ENCODE measurements around the gene SDHB. TPM values are rescaled to one million over a fixed set of nuclear protein-coding genes. Genes with fewer than 3 reads are reported as not detected.

SDHB gene
- total and polyA plus RNA-seq, 4 donors = 55.1 to 130 (median 71.7) TPM

DNA sequence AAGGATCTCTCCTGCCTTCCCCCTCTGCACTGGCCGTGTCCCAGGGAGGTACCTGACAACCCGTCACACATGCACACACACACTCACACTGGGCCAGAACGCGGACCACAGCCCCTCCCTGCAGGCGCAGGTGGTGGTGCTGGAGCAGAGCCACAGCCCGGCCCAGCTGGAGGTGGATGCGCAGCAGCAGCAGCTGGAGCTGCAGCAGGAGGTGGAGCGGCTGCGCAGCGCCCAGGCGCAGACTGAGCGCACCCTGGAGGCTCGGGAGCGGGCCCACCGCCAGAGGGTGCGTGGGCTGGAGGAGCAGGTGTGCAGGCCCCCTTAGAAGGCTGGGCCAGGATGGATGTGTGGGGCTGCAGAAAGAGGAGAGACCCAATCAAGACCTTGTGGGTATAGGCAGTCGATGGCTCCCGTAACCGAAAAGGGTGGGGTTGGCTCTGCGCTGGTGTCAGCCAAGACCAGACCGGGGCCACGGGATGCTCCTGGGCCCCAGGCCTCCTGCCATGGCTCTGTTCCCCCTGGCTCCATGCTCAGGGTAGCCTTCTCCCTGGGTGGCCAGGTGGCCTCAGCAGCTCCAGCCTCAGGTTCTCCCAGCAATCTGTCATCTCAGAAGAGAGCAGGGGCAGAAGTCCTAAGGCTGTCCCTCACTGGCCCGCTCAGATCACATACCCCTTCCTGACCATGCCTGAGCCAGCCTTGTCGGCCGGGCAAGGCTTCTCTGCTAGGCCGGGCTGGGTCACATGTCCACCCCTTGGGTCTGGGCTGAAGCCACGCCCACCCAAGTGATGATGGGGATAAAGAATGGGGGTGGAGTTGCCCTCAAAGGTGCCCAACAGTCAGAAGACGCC lies 82.3 kb downstream of the SDHB start:
- Histone ChIP-seq H3K36me3 (ENCODE audit: control insufficient read depth in 1 of 2, insufficient read depth in 2 of 2, low read length in 1 of 2) (no peaks in the 10 kb centered on the region), H3K27ac (ENCODE audit: low read depth in 1 of 2, low read length in 2 of 2) (no peak overlapping the region), H3K4me1 (ENCODE audit: control insufficient read depth in 1 of 2, insufficient read depth in 2 of 2, low read length in 2 of 2) (no peaks in the 10 kb centered on the region), H3K27me3 (ENCODE audit: control insufficient read depth in 1 of 2, insufficient read depth in 2 of 2, low read length in 1 of 2) (no peaks in the 10 kb centered on the region), H3K4me3 (ENCODE audit: low read length in 2 of 2) (no peak overlapping the region), H3K9me3 (ENCODE audit: control insufficient read depth, low read length) (no peaks in the 10 kb centered on the region)
- intact Hi-C loops (cut with DNase I) = no loop called here
- 53 to 55% methylated on average over 25 to 28 of the region's 28 CpGs for WGBS, 2 donors
- DNase-seq = peak in 1 of 2 donors; percentile 72
- no peak for ATAC-seq (ENCODE audit: low FRiP score)

DNA sequence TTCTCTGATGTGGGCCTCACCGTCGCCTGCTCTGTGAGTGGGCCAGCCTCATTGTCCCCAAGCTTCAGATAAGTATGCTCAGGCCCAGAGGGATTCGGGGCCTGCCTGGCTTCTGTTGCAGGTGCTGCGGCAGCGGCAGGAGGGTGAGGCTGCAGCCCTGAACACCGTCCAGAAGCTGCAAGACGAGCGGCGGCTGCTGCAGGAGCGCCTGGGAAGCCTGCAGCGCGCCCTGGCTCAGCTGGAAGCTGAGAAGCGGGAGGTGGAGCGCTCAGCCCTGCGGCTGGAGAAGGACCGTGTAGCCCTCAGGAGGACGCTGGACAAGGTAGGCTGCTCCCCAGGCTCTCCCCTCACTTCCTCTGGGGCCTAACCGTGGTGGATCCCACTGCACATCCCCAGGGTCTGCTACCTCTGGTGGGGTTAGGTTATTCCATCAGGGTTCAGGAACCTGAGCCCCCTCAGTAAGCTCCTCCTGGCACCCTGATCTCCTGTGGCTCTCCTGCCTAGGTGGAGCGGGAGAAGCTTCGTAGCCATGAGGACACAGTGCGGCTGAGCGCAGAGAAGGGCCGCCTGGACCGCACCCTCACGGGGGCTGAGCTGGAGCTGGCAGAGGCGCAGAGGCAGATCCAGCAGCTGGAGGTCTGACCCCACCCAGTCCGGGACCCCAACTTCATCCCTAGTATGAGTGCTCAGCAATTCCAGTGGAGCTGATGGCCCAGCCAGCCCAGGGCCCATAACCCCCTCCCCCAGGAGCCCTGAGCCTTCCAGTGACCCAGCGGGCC lies 83.5 kb downstream of the SDHB start:
- intact Hi-C loops (cut with DNase I) = no loop called here
- Histone ChIP-seq H3K4me1 (ENCODE audit: control insufficient read depth in 1 of 2, insufficient read depth in 2 of 2, low read length in 2 of 2) (no peaks in the 10 kb centered on the region), H3K27ac (ENCODE audit: low read depth in 1 of 2, low read length in 2 of 2) (no peak overlapping the region), H3K27me3 (ENCODE audit: control insufficient read depth in 1 of 2, insufficient read depth in 2 of 2, low read length in 1 of 2) (no peaks in the 10 kb centered on the region), H3K4me3 (ENCODE audit: low read length in 2 of 2) (no peak overlapping the region), H3K36me3 (ENCODE audit: control insufficient read depth in 1 of 2, insufficient read depth in 2 of 2, low read length in 1 of 2) (no peaks in the 10 kb centered on the region), H3K9me3 (ENCODE audit: control insufficient read depth, low read length) (no peaks in the 10 kb centered on the region)
- DNase-seq (no peak), ATAC-seq (ENCODE audit: low FRiP score) (no peak)
- WGBS, 2 donors = 92 to 93% methylated on average over 28 of the region's 28 CpGs

DNA sequence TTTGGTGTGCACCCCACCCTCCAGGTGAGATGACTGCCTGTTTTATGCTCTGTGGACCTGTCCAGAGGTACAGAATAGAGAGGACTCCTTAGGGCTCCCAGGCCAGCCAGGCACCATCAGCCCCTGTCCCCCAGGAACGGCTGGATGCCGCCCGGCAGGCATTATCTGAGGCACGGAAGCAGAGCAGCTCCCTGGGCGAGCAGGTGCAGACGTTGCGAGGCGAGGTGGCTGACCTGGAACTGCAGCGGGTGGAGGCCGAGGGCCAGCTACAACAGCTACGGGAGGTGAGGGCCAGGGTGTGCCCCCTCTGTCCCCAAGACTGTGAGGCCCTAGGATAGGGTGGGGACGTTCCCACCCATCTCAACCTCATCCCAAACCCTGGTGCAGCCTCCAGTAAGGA lies 84.2 kb downstream of the SDHB start:
- Histone ChIP-seq H3K27me3 (ENCODE audit: control insufficient read depth in 1 of 2, insufficient read depth in 2 of 2, low read length in 1 of 2) (no peaks in the 10 kb centered on the region), H3K27ac (ENCODE audit: low read depth in 1 of 2, low read length in 2 of 2) (no peak overlapping the region), H3K4me1 (ENCODE audit: control insufficient read depth in 1 of 2, insufficient read depth in 2 of 2, low read length in 2 of 2) (no peaks in the 10 kb centered on the region), H3K36me3 (ENCODE audit: control insufficient read depth in 1 of 2, insufficient read depth in 2 of 2, low read length in 1 of 2) (no peaks in the 10 kb centered on the region), H3K4me3 (ENCODE audit: low read length in 2 of 2) (no peak overlapping the region), H3K9me3 (ENCODE audit: control insufficient read depth, low read length) (no peaks in the 10 kb centered on the region)
- WGBS, 2 donors = 86 to 88% methylated on average over 12 of the region's 12 CpGs
- DNase-seq (no peak), ATAC-seq (ENCODE audit: low FRiP score) (no peak)
- intact Hi-C loops (cut with DNase I) = loop anchor here (5.0 to 10.0 kb wide), 2 partner anchors 43 to 625 kb away; partner anchors contain the start of gene ATP13A2 (in 1 of the 2)

DNA sequence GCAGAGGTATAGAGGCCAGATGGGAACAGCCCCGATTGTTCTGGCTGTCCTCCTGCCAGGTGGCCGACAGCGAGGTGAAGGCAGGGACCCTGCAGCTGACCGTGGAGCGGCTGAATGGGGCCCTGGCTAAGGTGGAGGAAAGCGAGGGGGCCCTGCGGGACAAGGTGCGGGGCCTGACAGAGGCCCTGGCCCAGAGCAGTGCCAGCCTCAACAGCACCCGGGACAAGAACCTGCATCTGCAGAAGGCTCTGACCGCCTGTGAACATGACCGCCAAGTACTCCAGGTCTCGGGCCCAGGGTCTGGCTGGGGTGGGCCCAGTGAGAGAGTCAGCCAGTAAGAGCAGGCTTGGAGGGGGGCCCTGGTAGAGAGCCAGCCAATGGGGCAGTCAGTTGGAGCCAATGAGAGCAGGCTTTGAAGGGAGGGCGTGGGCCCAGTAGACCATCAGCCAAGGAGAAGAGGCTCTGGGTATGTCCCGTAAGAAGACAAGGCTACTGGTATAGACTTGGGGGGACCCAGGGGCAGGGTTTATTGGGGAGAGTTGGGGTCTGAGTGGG lies 84.7 kb downstream of the SDHB start:
- Histone ChIP-seq H3K4me1 (ENCODE audit: control insufficient read depth in 1 of 2, insufficient read depth in 2 of 2, low read length in 2 of 2) (no peaks in the 10 kb centered on the region), H3K9me3 (ENCODE audit: control insufficient read depth, low read length) (no peaks in the 10 kb centered on the region), H3K4me3 (ENCODE audit: low read length in 2 of 2) (no peak overlapping the region), H3K27ac (ENCODE audit: low read depth in 1 of 2, low read length in 2 of 2) (no peak overlapping the region), H3K36me3 (ENCODE audit: control insufficient read depth in 1 of 2, insufficient read depth in 2 of 2, low read length in 1 of 2) (no peaks in the 10 kb centered on the region), H3K27me3 (ENCODE audit: control insufficient read depth in 1 of 2, insufficient read depth in 2 of 2, low read length in 1 of 2) (no peaks in the 10 kb centered on the region)
- 77 to 79% methylated on average over 14 of the region's 14 CpGs for WGBS, 2 donors
- ATAC-seq (ENCODE audit: low FRiP score) (no peak), DNase-seq (no peak)
- intact Hi-C loops (cut with DNase I) = loop anchor here (5.0 to 10.0 kb wide), 2 partner anchors 43 to 626 kb away; partner anchors contain the start of gene ATP13A2 (in 1 of the 2)

Other genes with a start within 250 kb of the SDHB start
- 1,000 to 10,000 TPM; 7,231 to 8,154 TPM for gene RNU1-2, start 158.1 kb downstream of the SDHB start, total RNA-seq
- gene RNU1-2, start 158.1 kb downstream of the SDHB start, polyA plus RNA-seq = not detected
- 10 to 100 TPM; 18.6 to 34.1 TPM for gene CROCC, start 132.1 kb downstream of the SDHB start, total RNA-seq
- gene CROCC, start 132.1 kb downstream of the SDHB start, polyA plus RNA-seq = 10 to 100 TPM; 10.5 to 68.7 TPM
- 10 to 100 TPM; 29.9 to 65.3 TPM for gene MFAP2, start 73.4 kb downstream of the SDHB start, total RNA-seq
- gene MFAP2, start 73.4 kb downstream of the SDHB start, polyA plus RNA-seq = 10 to 100 TPM; 21.3 to 53.6 TPM
- 10 to 100 TPM; 28.0 to 36.7 TPM for gene ATP13A2, start 42.1 kb downstream of the SDHB start, total RNA-seq
- gene ATP13A2, start 42.1 kb downstream of the SDHB start, polyA plus RNA-seq = 10 to 100 TPM in 1 of 2 donors, 1 to 10 TPM in 1; 9.4 to 27.8 TPM
- gene PADI2, start 65.4 kb upstream of the SDHB start, total RNA-seq = 1 to 10 TPM; 1.8 to 2.2 TPM
- gene PADI2, start 65.4 kb upstream of the SDHB start, polyA plus RNA-seq = 1 to 10 TPM in 1 of 2 donors, under 1 TPM in 1; 0.87 to 2.9 TPM
- gene PADI1, start 151.1 kb upstream of the SDHB start, total RNA-seq = not detected
- under 1 TPM; 0.05 to 0.13 TPM for gene PADI1, start 151.1 kb upstream of the SDHB start, polyA plus RNA-seq
- not detected for gene PADI3, start 195.1 kb upstream of the SDHB start, total RNA-seq
- gene PADI3, start 195.1 kb upstream of the SDHB start, polyA plus RNA-seq = not detected